Bronchial epithelial cell (primary cell): ENCODE results near the gene PPP1R3G. TPM values are rescaled to one million over a fixed set of nuclear protein-coding genes. Genes with fewer than 3 reads are reported as not detected.
A peak's percentile ranks its signal among the peaks of the same experiment; 100 is the strongest.

Experiments used
- DNase-seq: peaks from one replicate; pipeline ENCODE4 v3.0.0-alpha.2; 2010; ENCODE audit warnings: low read depth
- FAIRE-seq: peaks from 2 replicates; lab custom pipeline; 2011; peaks lifted over from hg19 to GRCh38; lab: Jason Lieb, UNC
- H3K27me3 ChIP-seq: 2 replicates; pipeline ENCODE4 v1.5.1; 2011; ENCODE audit warnings: low read length; ENCODE audit not compliant: control insufficient read depth, insufficient read depth
- H3K36me3 ChIP-seq: 2 replicates; pipeline ENCODE4 v1.5.1; 2011; ENCODE audit warnings: low read length; ENCODE audit not compliant: control insufficient read depth, insufficient read depth
- H3K4me3 ChIP-seq: 2 replicates; pipeline ENCODE4 v1.5.1; 2011; ENCODE audit warnings: mild to moderate bottlenecking, low read depth, low read length, control low read depth
- total RNA-seq: library from RNA; depleted of rRNA; stranded (reverse); fragments of >200 nt; gene quantifications from 2 replicates; pipeline ENCODE4 v1.2.1, GENCODE V29; 2014
- TF ChIP-seq, protein P1 (sequence below): IDR thresholded peaks from 2 replicates; pipeline ENCODE4 v1.5.1; 2011; ENCODE audit warnings: mild to moderate bottlenecking, moderate library complexity, low read length, control low read depth, inconsistent platforms; ENCODE audit not compliant: insufficient read depth, severe bottlenecking

PPP1R3G gene
- total RNA-seq, 1 donor from 2014 or later: 1.8 TPM

DNA sequence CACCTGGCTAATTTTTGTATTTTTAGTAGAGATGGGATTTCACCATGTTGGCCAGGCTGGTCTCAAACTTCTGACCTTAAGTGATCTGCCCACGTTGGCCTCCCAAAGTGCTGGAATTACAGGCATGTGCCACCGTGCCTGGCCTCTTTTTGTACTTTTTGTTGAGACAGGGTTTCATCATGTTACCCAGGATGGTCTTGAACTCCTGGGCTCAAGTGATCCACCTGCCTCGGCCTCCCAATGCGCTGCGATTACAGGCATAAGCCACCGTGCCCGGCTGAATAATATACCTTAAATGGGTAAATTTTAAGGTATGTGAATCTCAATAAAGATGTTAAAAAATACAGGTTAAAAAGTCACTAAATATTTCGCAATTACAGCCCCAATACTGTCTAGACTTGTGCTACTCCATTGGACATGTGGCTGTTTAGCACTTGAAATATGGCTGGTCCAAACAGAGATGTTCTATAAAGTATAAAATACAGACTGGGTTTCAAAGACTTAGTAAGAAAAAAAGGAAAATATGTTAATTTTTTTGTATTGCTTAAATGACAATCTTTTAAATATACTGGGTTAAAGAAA lies 42.1 kb downstream of the PPP1R3G start:
- DNase-seq (no peak), FAIRE-seq (no peak)
- TF ChIP-seq, protein P1, sequence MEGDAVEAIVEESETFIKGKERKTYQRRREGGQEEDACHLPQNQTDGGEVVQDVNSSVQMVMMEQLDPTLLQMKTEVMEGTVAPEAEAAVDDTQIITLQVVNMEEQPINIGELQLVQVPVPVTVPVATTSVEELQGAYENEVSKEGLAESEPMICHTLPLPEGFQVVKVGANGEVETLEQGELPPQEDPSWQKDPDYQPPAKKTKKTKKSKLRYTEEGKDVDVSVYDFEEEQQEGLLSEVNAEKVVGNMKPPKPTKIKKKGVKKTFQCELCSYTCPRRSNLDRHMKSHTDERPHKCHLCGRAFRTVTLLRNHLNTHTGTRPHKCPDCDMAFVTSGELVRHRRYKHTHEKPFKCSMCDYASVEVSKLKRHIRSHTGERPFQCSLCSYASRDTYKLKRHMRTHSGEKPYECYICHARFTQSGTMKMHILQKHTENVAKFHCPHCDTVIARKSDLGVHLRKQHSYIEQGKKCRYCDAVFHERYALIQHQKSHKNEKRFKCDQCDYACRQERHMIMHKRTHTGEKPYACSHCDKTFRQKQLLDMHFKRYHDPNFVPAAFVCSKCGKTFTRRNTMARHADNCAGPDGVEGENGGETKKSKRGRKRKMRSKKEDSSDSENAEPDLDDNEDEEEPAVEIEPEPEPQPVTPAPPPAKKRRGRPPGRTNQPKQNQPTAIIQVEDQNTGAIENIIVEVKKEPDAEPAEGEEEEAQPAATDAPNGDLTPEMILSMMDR: no peak
- H3K4me3 ChIP-seq: no peak overlapping the region
- no peaks in the 10 kb centered on the region for H3K27me3 ChIP-seq
- no peaks in the 10 kb centered on the region for H3K36me3 ChIP-seq

DNA sequence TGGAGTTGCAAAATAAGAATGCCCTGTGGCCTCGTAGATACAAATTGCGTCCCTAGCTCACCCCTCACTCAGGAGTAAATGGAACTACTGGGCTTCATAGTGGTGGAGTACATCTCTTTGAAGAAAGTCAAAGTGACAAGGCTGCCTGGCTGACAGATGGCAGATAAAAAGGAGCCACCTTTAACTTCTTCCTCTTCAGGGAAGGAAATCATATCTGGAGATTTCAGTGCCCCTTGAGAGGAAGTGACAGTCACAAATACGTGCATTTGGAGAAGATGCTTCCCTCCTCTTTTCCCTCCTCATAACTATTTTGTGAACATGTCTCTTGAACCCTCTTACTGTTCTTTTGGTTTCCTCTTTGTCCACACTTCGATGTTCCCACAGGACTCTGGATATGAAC lies 43.2 kb downstream of the PPP1R3G start:
- H3K4me3 ChIP-seq: no peak overlapping the region
- FAIRE-seq (no peak), DNase-seq (no peak)
- no peaks in the 10 kb centered on the region for H3K36me3 ChIP-seq
- TF ChIP-seq, protein P1: no peak
- no peaks in the 10 kb centered on the region for H3K27me3 ChIP-seq

DNA sequence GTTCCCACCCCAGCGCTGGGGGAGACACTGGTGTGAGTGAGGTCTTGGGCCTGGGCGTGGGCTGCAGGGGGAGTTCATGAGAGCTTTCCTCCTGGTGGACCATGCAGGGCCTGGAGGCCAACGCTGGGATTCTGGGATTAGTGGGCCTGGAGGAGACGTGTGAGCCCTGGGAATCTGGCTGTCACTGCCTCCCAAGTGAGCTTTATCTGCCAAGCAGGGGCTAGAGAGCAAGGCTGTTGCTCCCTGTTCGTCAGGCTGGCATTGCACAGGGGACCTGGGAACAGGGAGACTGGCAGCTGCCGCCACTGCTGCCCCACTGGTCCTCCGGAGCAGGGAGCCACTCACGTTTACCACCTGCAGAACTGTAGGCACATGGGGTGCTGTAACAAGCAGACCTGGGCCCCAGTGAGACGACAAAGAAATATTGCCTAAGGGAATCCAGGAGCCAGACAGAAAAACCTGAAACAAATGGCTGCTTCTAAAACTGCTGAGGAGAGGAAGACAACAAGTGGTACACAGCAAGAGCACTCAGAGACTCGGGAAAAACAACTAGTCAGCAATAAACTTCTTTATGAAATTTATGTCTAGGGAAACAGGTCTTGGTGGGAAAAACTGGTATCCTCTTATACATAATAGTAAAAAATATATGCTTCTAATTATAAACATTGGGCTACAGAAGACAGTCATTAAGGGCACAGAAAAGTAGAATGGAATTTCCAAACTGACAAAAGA lies 45.2 kb downstream of the PPP1R3G start:
- Histone ChIP-seq H3K4me3 (no peak overlapping the region), H3K36me3 (no peaks in the 10 kb centered on the region), H3K27me3 (no peaks in the 10 kb centered on the region)
- TF ChIP-seq, protein P1: no peak
- no peak for FAIRE-seq
- no peak for DNase-seq

DNA sequence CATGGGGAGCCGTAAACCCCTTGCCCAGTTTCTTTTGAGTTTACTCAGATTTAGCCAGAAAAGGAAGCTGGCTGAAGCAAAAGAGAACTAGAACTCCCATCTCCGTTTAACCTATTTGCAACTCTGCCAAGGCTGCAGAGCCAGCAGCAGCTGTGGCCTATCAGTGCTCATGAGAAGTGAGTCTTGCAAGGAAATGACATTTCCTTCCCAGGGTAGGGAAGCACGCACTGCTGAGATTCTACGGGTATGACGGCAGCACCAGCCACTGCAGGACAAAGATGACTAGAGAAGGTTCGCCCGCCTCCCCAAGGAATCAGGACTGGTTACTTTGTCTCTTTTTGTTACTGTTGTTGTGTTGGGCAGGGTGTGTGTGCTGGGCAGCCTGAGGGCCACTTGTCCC lies 47.6 kb downstream of the PPP1R3G start:
- FAIRE-seq (no peak), DNase-seq (no peak)
- H3K4me3 ChIP-seq: no peak overlapping the region
- no peaks in the 10 kb centered on the region for H3K27me3 ChIP-seq
- TF ChIP-seq, protein P1: no peak
- no peaks in the 10 kb centered on the region for H3K36me3 ChIP-seq

DNA sequence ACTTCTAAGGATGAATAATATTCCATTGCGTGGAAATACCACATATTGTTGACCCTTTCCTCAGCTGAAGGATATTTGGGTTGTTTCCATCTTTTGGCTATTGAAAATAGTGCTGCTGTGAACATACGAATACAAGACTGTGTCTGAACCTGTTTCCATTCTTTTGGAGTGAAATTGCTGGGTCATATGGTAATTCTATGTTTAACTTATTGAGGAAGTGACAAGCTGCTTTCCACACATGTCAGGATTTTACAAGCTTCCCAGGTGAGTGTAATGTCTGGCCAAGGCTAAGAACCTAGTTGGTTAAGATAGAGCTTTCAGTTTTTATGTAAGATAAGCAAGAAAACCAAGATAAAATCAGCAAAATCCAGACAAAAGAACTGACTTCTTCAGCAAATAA lies 48.8 kb downstream of the PPP1R3G start:
- no peaks in the 10 kb centered on the region for H3K27me3 ChIP-seq
- TF ChIP-seq, protein P1: no peak
- peak; percentile 84 for DNase-seq
- no peak overlapping the region for H3K4me3 ChIP-seq
- no peaks in the 10 kb centered on the region for H3K36me3 ChIP-seq
- no peak for FAIRE-seq
